CD4-positive, alpha-beta T cell treated with Interleukin-6 for 4 hours (primary cell): ENCODE measurements around the gene ASTN2.

ENCODE experiments used
- DNase-seq: peaks from one replicate; pipeline ENCODE4 v3.0.0-alpha.2; 2020; ENCODE audit warnings: mixed read lengths

ASTN2 gene

GRCh38 chr9:117156144-117156688, 258.6 kb downstream of the ASTN2 start:
- no peak for DNase-seq

- DNase-seq = no peak
These were observed 261.8 kb downstream of the ASTN2 start for GRCh38 chr9:117153021-117153420.

DNA sequence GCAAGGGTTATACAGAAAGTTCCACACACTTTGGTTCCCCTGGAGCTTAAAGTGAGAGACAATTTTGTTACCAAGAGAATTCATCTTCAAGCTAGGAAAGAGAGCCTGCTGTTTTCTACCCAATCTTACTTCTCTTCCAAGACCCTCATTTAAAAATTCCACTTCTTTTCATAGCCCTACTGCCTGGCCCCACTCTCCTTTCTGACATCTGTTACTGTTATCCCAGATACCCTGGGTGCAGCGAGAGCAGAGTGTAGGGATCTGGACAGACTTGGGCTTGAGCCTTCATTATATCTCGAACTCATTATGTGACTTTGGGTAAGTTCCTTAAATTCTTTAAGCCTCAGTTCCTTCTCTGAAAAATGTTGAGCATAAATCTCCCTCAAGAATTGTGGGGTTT, 263.1 kb downstream of the ASTN2 start:
- no peak for DNase-seq

GRCh38 chr9:117149996-117150395, 264.9 kb downstream of the ASTN2 start:
- DNase-seq = no peak

GRCh38 chr9:117145811-117146490, 268.9 kb downstream of the ASTN2 start:
- DNase-seq = no peak

DNA sequence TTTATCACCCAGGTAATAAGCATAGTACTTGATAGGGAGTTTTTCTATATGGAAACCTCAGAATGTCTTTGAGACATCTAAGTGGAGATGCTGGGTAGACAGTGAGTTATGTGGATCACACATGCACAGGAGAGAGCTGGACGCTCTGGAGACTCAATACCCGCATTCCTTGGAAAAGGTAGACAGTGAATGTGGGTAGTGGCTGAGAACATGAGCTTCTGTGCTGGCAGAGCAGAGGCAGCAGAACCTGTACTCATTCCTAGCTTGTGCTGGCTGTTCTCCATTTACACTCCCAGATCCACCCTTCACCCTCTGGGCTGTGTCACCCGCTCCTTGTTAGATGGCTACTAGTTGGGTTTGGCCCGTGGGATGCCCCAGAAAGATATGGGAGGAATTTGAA, 269.8 kb downstream of the ASTN2 start:
- no peak for DNase-seq

DNA sequence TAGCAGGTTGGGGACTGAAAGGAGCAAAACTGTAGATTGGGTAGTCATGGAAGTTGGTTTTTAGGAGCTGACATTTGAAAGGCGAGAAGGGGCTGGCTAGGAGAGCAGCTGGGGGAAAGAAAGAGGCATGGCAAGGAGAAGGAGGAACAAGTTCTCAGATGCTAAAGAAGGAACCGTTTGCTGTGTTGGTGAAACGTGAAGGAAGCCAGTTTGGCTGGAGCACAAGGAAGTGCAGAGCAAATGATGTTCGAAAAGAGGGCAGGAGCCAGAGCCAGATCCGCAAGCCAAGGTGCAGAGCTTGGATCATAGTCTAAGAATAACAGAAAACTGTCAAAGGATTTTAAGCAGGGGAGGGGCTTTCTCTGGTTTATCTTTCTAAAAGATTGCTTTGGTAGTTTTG, 276.6 kb downstream of the ASTN2 start:
- no peak for DNase-seq

GRCh38 chr9:117136461-117136860, 278.4 kb downstream of the ASTN2 start:
- DNase-seq = no peak

DNA sequence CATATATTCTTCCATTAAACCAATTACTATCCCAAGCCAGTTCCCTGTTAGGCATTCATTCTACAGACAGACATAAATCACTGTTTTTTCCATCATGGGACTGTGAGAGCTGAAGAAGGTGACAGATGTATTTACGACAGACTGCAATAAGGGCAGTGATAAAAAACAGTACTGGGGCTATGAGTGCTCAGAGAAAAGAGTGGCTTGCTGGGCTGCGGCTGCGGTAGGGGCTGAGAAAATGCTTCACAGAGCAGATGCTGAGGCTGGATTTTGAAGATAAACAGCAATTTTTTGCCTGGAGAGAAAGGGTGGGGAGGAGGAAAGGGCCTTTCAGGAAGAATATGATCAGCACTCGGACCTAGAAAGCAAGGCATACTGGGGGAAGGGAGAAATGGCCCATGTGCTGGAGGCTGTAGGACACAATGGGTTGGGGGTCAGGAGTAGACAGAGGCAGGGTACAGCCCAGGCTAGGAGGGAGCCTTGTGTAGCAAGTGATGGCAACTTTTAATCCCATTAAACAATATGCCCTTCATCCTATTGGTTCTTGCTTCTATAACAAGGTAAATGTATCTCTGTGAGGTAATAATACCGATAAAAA, 279.3 kb downstream of the ASTN2 start:
- DNase-seq = no peak

GRCh38 chr9:117134826-117135500, 279.9 kb downstream of the ASTN2 start:
- no peak for DNase-seq

- DNase-seq = no peak
These were observed 288.0 kb downstream of the ASTN2 start for GRCh38 chr9:117126871-117127270.

GRCh38 chr9:117125531-117125930, 289.3 kb downstream of the ASTN2 start:
- no peak for DNase-seq

- DNase-seq = no peak
These were observed 291.1 kb downstream of the ASTN2 start for GRCh38 chr9:117123729-117124128.

GRCh38 chr9:117122953-117123352, 291.9 kb downstream of the ASTN2 start:
- DNase-seq = no peak

- DNase-seq = no peak
These were observed 292.8 kb downstream of the ASTN2 start for GRCh38 chr9:117122102-117122501.

- no peak for DNase-seq
These were observed 293.5 kb downstream of the ASTN2 start for GRCh38 chr9:117121316-117121715.

- DNase-seq = no peak
These were observed 294.8 kb downstream of the ASTN2 start for GRCh38 chr9:117120061-117120460.

- DNase-seq = no peak
These were observed 298.8 kb downstream of the ASTN2 start for GRCh38 chr9:117116084-117116483.

DNA sequence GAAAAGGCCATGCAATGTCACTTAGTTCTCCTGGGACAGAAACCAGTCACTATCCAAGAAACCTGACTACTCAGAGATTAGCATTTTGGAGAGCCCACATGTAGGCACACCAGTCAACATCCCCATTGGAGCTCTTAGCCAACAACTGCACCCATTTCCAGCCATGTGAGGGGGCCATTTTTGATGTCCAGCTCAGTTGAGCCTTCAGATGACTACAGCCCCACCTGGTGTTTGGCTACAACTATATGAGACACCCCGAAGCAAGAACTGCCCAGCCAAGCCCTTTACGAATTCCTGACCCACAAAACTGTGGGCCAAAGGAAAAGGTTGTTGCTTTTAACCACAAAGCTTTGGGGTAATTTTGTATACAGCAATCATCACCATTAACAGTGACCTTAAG, 300.1 kb downstream of the ASTN2 start:
- DNase-seq = no peak

GRCh38 chr9:117104716-117105495, 310.0 kb downstream of the ASTN2 start:
- DNase-seq = no peak

DNA sequence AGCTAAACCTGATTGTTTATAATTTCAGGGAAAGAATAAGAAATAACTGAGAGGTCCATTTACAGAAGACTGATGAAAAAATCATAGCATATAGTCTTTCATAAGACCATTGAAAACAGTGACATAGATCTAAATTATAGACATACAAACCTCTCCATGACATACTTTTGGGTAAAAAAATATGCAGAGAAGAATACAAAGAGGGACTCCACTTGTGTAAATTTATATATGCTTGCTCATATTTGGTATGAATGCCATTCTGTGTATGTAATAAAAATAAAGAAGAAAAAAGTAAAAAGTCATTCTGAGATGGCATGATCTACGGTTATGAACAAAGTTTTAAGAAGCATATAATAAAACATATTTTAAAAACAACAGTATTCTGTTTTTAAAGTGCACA, 310.7 kb downstream of the ASTN2 start:
- no peak for DNase-seq

DNA sequence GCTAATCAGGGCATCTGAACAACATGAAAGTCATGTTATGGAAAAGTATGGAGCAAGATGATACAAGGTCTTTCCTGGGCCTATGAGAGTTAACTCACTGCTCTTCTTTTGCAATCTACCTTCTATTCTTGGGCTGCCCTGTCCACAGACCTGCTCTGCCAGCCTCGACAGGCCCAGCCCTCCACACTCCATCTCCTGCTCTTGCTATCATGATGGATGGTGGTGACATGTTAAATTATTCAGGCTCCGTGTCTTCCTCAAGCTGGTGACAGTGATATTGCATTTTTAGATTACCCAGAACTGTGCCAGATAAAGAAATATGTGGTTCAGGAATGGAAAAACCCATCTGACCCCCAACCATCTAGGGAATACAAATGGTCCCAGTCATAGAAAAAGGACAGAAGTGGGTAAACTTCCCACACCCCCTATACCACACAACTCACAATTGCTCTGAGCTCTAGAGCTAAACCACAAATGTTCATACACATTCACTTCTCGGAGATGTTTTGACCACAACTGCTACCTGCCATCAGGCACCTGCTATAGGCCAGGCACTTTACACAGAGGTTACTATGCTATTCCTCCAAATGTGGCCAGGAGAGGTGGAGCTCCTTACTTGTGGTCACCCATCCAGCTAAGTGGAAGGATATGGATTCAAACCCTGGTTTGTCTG, 311.3 kb downstream of the ASTN2 start:
- no peak for DNase-seq

GRCh38 chr9:117101008-117101407, 313.8 kb downstream of the ASTN2 start:
- DNase-seq = no peak
